ENCODE results near the gene ITIH3.

GRCh38 chr3:52786330-52787215 lies 8.0 kb upstream of the ITIH3 start:
- TF ChIP-seq CTCF (IDR thresholded peaks at IDR 0.05): no peak
- no peak for TF ChIP-seq POLR2A (IDR thresholded peaks at IDR 0.05)

Measured in Peyer's patch (tissue), 4 donors.